Measurements from ENCODE around the gene C1S. TPM values are rescaled to one million over a fixed set of nuclear protein-coding genes. Genes with fewer than 3 reads are reported as not detected.

Gene C1S
- total RNA-seq, 3 donors from 2014 or later (not counting 1 experiment from before 2014, with no cell fraction given) = 1.6 to 1.9 (median 1.9) TPM

GRCh38 chr12:7039403-7039802, 21.1 kb upstream of the C1S start:
- H3K36me3 Mint-ChIP-seq = no peaks in the 10 kb centered on the region
- no peaks in the 10 kb centered on the region for H3K36me3 ChIP-seq (ENCODE audit: control insufficient read depth, insufficient read depth, low read length)
- H3K4me1 Mint-ChIP-seq = peaks cover 0 to 6% of the 10 kb centered on the region in 2 donors
- H3K27me3 Mint-ChIP-seq (ENCODE audit: low read depth in 2 of 2) = peaks cover 0 to 3% of the 10 kb centered on the region in 2 donors
- no peak for ATAC-seq
- TF ChIP-seq CTCF (IDR thresholded peaks at IDR 0.05) = no peak
- no peaks in the 10 kb centered on the region for H3K27me3 ChIP-seq (ENCODE audit: control insufficient read depth, insufficient read depth, low read length)
- no peak overlapping the region for H3K4me3 Mint-ChIP-seq
- H3K4me1 ChIP-seq (ENCODE audit: control insufficient read depth, insufficient read depth, low read length) = no peaks in the 10 kb centered on the region
- no peaks in the 10 kb centered on the region for H3K9me3 ChIP-seq (ENCODE audit: control insufficient read depth, insufficient read depth, low read length)
- no peaks in the 10 kb centered on the region for H3K9me3 Mint-ChIP-seq
- no peak overlapping the region for H3K27ac ChIP-seq (ENCODE audit: low read length)
- H3K4me3 ChIP-seq (ENCODE audit: low read length) = no peak overlapping the region
- intact Hi-C loops (cut with micrococcal nuclease) = no loop called here
- 90% methylated on average over 8 of the region's 10 CpGs for WGBS (ENCODE audit: insufficient coverage)
- no peak for DNase-seq
- H3K27ac Mint-ChIP-seq = no peak overlapping the region

- Histone ChIP-seq H3K27ac (ENCODE audit: low read length) (no peak overlapping the region), H3K4me1 (ENCODE audit: control insufficient read depth, insufficient read depth, low read length) (no peaks in the 10 kb centered on the region), H3K36me3 (ENCODE audit: control insufficient read depth, insufficient read depth, low read length) (no peaks in the 10 kb centered on the region), H3K9me3 (ENCODE audit: control insufficient read depth, insufficient read depth, low read length) (no peaks in the 10 kb centered on the region), H3K4me3 (ENCODE audit: low read length) (no peak overlapping the region), H3K27me3 (ENCODE audit: control insufficient read depth, insufficient read depth, low read length) (no peaks in the 10 kb centered on the region)
- intact Hi-C loops (cut with micrococcal nuclease) = no loop called here
- TF ChIP-seq CTCF (IDR thresholded peaks at IDR 0.05) = no peak
- 60% methylated on average over 5 of the region's 6 CpGs for WGBS (ENCODE audit: insufficient coverage)
- Mint-ChIP-seq H3K27ac (no peak overlapping the region), H3K4me1 (peaks cover 0 to 4% of the 10 kb centered on the region in 2 donors), H3K4me3 (no peak overlapping the region), H3K27me3 (ENCODE audit: low read depth in 2 of 2) (peaks cover 0 to 3% of the 10 kb centered on the region in 2 donors), H3K36me3 (no peaks in the 10 kb centered on the region), H3K9me3 (no peaks in the 10 kb centered on the region)
- peak in 1 of 2 donors; percentile 40 for DNase-seq
- ATAC-seq = no peak
Measured at GRCh38 chr12:7042842-7043241, 17.7 kb upstream of the C1S start.

- no peaks in the 10 kb centered on the region for H3K9me3 ChIP-seq (ENCODE audit: control insufficient read depth, insufficient read depth, low read length)
- peaks cover 0 to 3% of the 10 kb centered on the region in 2 donors for H3K27me3 Mint-ChIP-seq (ENCODE audit: low read depth in 2 of 2)
- H3K4me1 Mint-ChIP-seq = peaks cover 0 to 4% of the 10 kb centered on the region in 2 donors
- no peaks in the 10 kb centered on the region for H3K27me3 ChIP-seq (ENCODE audit: control insufficient read depth, insufficient read depth, low read length)
- intact Hi-C loops (cut with micrococcal nuclease) = no loop called here
- no peak overlapping the region for H3K27ac ChIP-seq (ENCODE audit: low read length)
- 90% methylated on average over 9 of the region's 9 CpGs for WGBS (ENCODE audit: insufficient coverage)
- H3K9me3 Mint-ChIP-seq = no peaks in the 10 kb centered on the region
- H3K36me3 ChIP-seq (ENCODE audit: control insufficient read depth, insufficient read depth, low read length) = no peaks in the 10 kb centered on the region
- no peak for TF ChIP-seq CTCF (IDR thresholded peaks at IDR 0.05)
- no peak overlapping the region for H3K4me3 Mint-ChIP-seq
- H3K27ac Mint-ChIP-seq = no peak overlapping the region
- H3K36me3 Mint-ChIP-seq = no peaks in the 10 kb centered on the region
- no peak for ATAC-seq
- DNase-seq = no peak
- no peak overlapping the region for H3K4me3 ChIP-seq (ENCODE audit: low read length)
- H3K4me1 ChIP-seq (ENCODE audit: control insufficient read depth, insufficient read depth, low read length) = no peaks in the 10 kb centered on the region
Measured at GRCh38 chr12:7045913-7046312, 14.6 kb upstream of the C1S start.

GRCh38 chr12:7046383-7047105, 14.0 kb upstream of the C1S start:
- intact Hi-C loops (cut with micrococcal nuclease) = no loop called here
- no peaks in the 10 kb centered on the region for H3K4me1 ChIP-seq (ENCODE audit: control insufficient read depth, insufficient read depth, low read length)

More at GRCh38 chr12:7046383-7047105, 14.0 kb upstream of the C1S start:
- Histone ChIP-seq H3K36me3 (ENCODE audit: control insufficient read depth, insufficient read depth, low read length) (no peaks in the 10 kb centered on the region), H3K9me3 (ENCODE audit: control insufficient read depth, insufficient read depth, low read length) (no peaks in the 10 kb centered on the region), H3K4me3 (ENCODE audit: low read length) (no peak overlapping the region), H3K27me3 (ENCODE audit: control insufficient read depth, insufficient read depth, low read length) (no peaks in the 10 kb centered on the region), H3K27ac (ENCODE audit: low read length) (no peak overlapping the region)
- peaks cover 0 to 5% of the 10 kb centered on the region in 2 donors for H3K27me3 Mint-ChIP-seq (ENCODE audit: low read depth in 2 of 2)
- DNase-seq (no peak), ATAC-seq (no peak)
- H3K4me1 Mint-ChIP-seq = peaks cover 0 to 4% of the 10 kb centered on the region in 2 donors
- 79% methylated on average over 5 of the region's 5 CpGs for WGBS (ENCODE audit: insufficient coverage)
- no peak overlapping the region for H3K4me3 Mint-ChIP-seq
- no peak for TF ChIP-seq CTCF (IDR thresholded peaks at IDR 0.05)
- H3K27ac Mint-ChIP-seq = no peak overlapping the region
- no peaks in the 10 kb centered on the region for H3K36me3 Mint-ChIP-seq
- H3K9me3 Mint-ChIP-seq = no peaks in the 10 kb centered on the region
